SU-DHL-6 (cell line): ENCODE data around the gene WTAP.

Source experiments
- H2AFZ ChIP-seq: fragments of 200-600 bp; sonication (generic); 2 replicates; pipeline ENCODE4 v1.6.1; 2014; ENCODE audit warnings: low read depth, mild to moderate bottlenecking, moderate library complexity, mixed read lengths, antibody characterized with exemption, low read length; ENCODE audit not compliant: severe bottlenecking
- H3F3A ChIP-seq: fragments of 200-600 bp; shearing (Covaris generic); 2 replicates; pipeline ENCODE4 v1.6.0; 2016; ENCODE audit warnings: antibody characterized with exemption, mild to moderate bottlenecking; ENCODE audit not compliant: insufficient read depth
- H3K27ac ChIP-seq: fragments of 200-600 bp; sonication (generic); 2 replicates; pipeline ENCODE4 v1.5.1; 2016; ENCODE audit warnings: low read depth, mild to moderate bottlenecking, low read length, moderate library complexity, mixed read lengths
- H3K27me3 ChIP-seq: fragments of 200-600 bp; sonication (generic), shearing (Covaris generic); 2 replicates; pipeline ENCODE4 v1.6.0; 2014; ENCODE audit warnings: mild to moderate bottlenecking, low read length
- H3K36me3 ChIP-seq: fragments of 200-600 bp; sonication (generic); 2 replicates; pipeline ENCODE4 v1.6.1; 2014; ENCODE audit warnings: mild to moderate bottlenecking, low read length, mixed read lengths
- H3K4me2 ChIP-seq: fragments of 300-600, 200-600 bp; shearing (Covaris generic), sonication (generic); 2 replicates; pipeline ENCODE4 v1.6.0; 2014; ENCODE audit warnings: low read length, low read depth, mild to moderate bottlenecking; ENCODE audit not compliant: poor library complexity, severe bottlenecking
- H3K4me3 ChIP-seq: fragments of 200-600 bp; sonication (generic); 2 replicates; pipeline ENCODE4 v1.5.1; 2014; ENCODE audit warnings: antibody characterized with exemption, low read length, mild to moderate bottlenecking, mixed read lengths; ENCODE audit not compliant: insufficient read depth, poor library complexity, severe bottlenecking
- H3K79me2 ChIP-seq: fragments of 200-600 bp; sonication (generic); 2 replicates; pipeline ENCODE4 v1.6.1; 2014; ENCODE audit warnings: mild to moderate bottlenecking, low read length, moderate library complexity; ENCODE audit not compliant: insufficient read depth
- H3K9ac ChIP-seq: fragments of 200-600 bp; sonication (generic); 2 replicates; pipeline ENCODE4 v1.7.0; 2014; ENCODE audit warnings: mild to moderate bottlenecking, low read length
- H3K9me2 ChIP-seq: fragments of 200-600 bp; sonication (generic); replicated peaks from 2 replicates; pipeline ENCODE4 v1.6.1; 2014; ENCODE audit warnings: low read length; ENCODE audit not compliant: insufficient read depth
- H3K9me3 ChIP-seq: fragments of 200-600 bp; sonication (generic); 2 replicates; pipeline ENCODE4 v1.6.1; 2014; ENCODE audit warnings: low read length, mixed read lengths; ENCODE audit not compliant: insufficient read depth
- H4K20me1 ChIP-seq: fragments of 200-600 bp; sonication (generic); 2 replicates; pipeline ENCODE4 v1.6.1; 2014; ENCODE audit warnings: low read depth, mild to moderate bottlenecking, antibody characterized with exemption, low read length, moderate library complexity, mixed read lengths
- CTCF ChIP-seq: fragments of 200-600 bp; sonication (generic); IDR thresholded peaks from one replicate; pipeline ENCODE4 v1.5.1; 2017; ENCODE audit warnings: antibody characterized with exemption, mild to moderate bottlenecking, low read length, moderate library complexity; ENCODE audit not compliant: insufficient read depth, poor library complexity, severe bottlenecking
- EZH2phosphoT487 ChIP-seq: fragments of 200-600 bp; sonication (generic), shearing (Covaris generic); conservative IDR thresholded peaks from 2 replicates; pipeline ENCODE4 v1.6.1; 2018; ENCODE audit warnings: mild to moderate bottlenecking, antibody characterized with exemption, low read length, moderate library complexity, mixed read lengths

WTAP gene

GRCh38 chr6:159739341-159739740, 12.0 kb downstream of the WTAP start:
- H3K9ac ChIP-seq: no peak overlapping the region
- H3K4me2 ChIP-seq: no peak overlapping the region
- no peaks in the 10 kb centered on the region for H3K9me3 ChIP-seq
- H3K4me3 ChIP-seq: no peak overlapping the region
- no peaks in the 10 kb centered on the region for H3K9me2 ChIP-seq
- peaks cover 51% of the 10 kb centered on the region for H4K20me1 ChIP-seq
- TF ChIP-seq CTCF: no peak
- no peak for TF ChIP-seq EZH2phosphoT487
- peaks cover 93% of the 10 kb centered on the region for H3K79me2 ChIP-seq
- H3K27me3 ChIP-seq: no peaks in the 10 kb centered on the region
- peaks cover 19% of the 10 kb centered on the region; the same call in 1 of the 2 replicates for H3F3A ChIP-seq
- no peak overlapping the region for H2AFZ ChIP-seq
- no peak overlapping the region for H3K27ac ChIP-seq
- peaks cover 73% of the 10 kb centered on the region for H3K36me3 ChIP-seq

- no peak overlapping the region for H2AFZ ChIP-seq
- H3F3A ChIP-seq: peaks cover 15% of the 10 kb centered on the region; the same call in 1 of the 2 replicates
- no peaks in the 10 kb centered on the region for H3K27me3 ChIP-seq
- no peak overlapping the region for H3K27ac ChIP-seq
- peaks cover 91% of the 10 kb centered on the region for H3K36me3 ChIP-seq
- no peaks in the 10 kb centered on the region for H3K9me3 ChIP-seq
- no peak for TF ChIP-seq EZH2phosphoT487
- TF ChIP-seq CTCF: no peak
- H3K9ac ChIP-seq: no peak overlapping the region
- H3K4me3 ChIP-seq: no peak overlapping the region
- peaks cover 39% of the 10 kb centered on the region for H4K20me1 ChIP-seq
- H3K9me2 ChIP-seq: no peaks in the 10 kb centered on the region
- H3K4me2 ChIP-seq: no peak overlapping the region
- H3K79me2 ChIP-seq: peaks cover 84% of the 10 kb centered on the region
These were observed 14.9 kb downstream of the WTAP start for GRCh38 chr6:159742165-159742564.

GRCh38 chr6:159745081-159745480, 17.8 kb downstream of the WTAP start:
- H3K4me3 ChIP-seq: no peak overlapping the region
- H3K4me2 ChIP-seq: no peak overlapping the region
- no peak overlapping the region for H3K27ac ChIP-seq
- no peaks in the 10 kb centered on the region for H3K27me3 ChIP-seq
- no peak overlapping the region for H3K9ac ChIP-seq
- H3K36me3 ChIP-seq: peaks cover 74% of the 10 kb centered on the region
- H4K20me1 ChIP-seq: peaks cover 15% of the 10 kb centered on the region
- no peak overlapping the region for H2AFZ ChIP-seq
- no peaks in the 10 kb centered on the region for H3K9me2 ChIP-seq
- H3K79me2 ChIP-seq: peaks cover 64% of the 10 kb centered on the region
- H3F3A ChIP-seq: peaks cover 18% of the 10 kb centered on the region; the same call in 1 of the 2 replicates
- H3K9me3 ChIP-seq: no peaks in the 10 kb centered on the region
- TF ChIP-seq EZH2phosphoT487 (no peak), CTCF (no peak)
